ENCODE results near the gene SLC26A9. TPM values are rescaled to one million over a fixed set of nuclear protein-coding genes. Genes with fewer than 3 reads are reported as not detected.
A peak's percentile ranks its signal among the peaks of the same experiment; 100 is the strongest.
"Not testable (repeated sequence)": the region's sequence is repeated elsewhere in the genome, so short reads cannot be mapped to it uniquely, and the experiment has no call there.

Gene SLC26A9
- total RNA-seq, 1 experiment from 2014 or later: not detected

GRCh38 chr1:205913451-205914154, 29.7 kb downstream of the SLC26A9 start:
- TF ChIP-seq EZH2 (IDR thresholded peaks at IDR 0.05; ENCODE audit: borderline replicate concordance, low read depth, low read length, poor library complexity, severe bottlenecking): no peak
- TF ChIP-seq, protein P1, sequence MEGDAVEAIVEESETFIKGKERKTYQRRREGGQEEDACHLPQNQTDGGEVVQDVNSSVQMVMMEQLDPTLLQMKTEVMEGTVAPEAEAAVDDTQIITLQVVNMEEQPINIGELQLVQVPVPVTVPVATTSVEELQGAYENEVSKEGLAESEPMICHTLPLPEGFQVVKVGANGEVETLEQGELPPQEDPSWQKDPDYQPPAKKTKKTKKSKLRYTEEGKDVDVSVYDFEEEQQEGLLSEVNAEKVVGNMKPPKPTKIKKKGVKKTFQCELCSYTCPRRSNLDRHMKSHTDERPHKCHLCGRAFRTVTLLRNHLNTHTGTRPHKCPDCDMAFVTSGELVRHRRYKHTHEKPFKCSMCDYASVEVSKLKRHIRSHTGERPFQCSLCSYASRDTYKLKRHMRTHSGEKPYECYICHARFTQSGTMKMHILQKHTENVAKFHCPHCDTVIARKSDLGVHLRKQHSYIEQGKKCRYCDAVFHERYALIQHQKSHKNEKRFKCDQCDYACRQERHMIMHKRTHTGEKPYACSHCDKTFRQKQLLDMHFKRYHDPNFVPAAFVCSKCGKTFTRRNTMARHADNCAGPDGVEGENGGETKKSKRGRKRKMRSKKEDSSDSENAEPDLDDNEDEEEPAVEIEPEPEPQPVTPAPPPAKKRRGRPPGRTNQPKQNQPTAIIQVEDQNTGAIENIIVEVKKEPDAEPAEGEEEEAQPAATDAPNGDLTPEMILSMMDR (conservative IDR thresholded peaks at IDR 0.05; ENCODE audit: low read depth, low read length): no peak
- peak; percentile 44 for DNase-seq (ENCODE audit: low spot score)
- Histone ChIP-seq H3K4me1 (ENCODE audit: insufficient read depth, low read length, poor library complexity, severe bottlenecking) (no peaks in the 10 kb centered on the region), H3K36me3 (ENCODE audit: insufficient read depth, low read length, poor library complexity, severe bottlenecking) (no peaks in the 10 kb centered on the region), H3K9me3 (ENCODE audit: low read depth, low read length, poor library complexity, severe bottlenecking) (no peaks in the 10 kb centered on the region), H3K27ac (ENCODE audit: low read depth, low read length, poor library complexity, severe bottlenecking) (no peak overlapping the region), H3K27me3 (replicated peaks; ENCODE audit: insufficient read depth, low read depth, low read length, poor library complexity) (no peaks in the 10 kb centered on the region), H3K4me3 (ENCODE audit: low read depth, low read length, poor library complexity, severe bottlenecking) (no peak overlapping the region)
- intact Hi-C loops (cut with micrococcal nuclease; ENCODE audit: unreplicated experiment): no loop called here
- BruUV-seq (replicated peaks): no TSS peak
- ChIA-PET POLR2A (ENCODE audit: low non-redundant PET) (no interaction called here), CTCF (no interaction called here)

DNA sequence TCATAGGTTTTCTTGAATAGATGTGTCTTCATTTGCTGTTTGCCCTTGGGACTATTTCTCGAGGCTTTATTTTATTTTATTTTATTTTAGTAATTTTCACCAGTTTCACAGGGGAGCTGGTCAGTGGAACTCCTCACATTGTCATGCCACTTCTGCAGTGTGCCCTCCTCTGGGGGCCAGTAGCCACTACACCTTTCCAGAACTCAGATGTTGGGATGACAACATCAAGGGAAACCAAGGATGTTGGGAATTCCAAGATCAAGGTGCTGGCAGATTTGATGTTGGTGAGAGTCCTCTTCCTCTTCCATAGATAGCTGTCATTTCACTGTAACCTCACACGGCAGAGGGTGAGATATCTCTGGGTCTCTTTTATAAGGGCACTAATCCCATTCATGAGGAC, 35.5 kb downstream of the SLC26A9 start:
- no peaks in the 10 kb centered on the region for H3K4me1 ChIP-seq (ENCODE audit: insufficient read depth, low read length, poor library complexity, severe bottlenecking)
- POLR2A ChIA-PET (ENCODE audit: low non-redundant PET): no interaction called here
- no peaks in the 10 kb centered on the region for H3K36me3 ChIP-seq (ENCODE audit: insufficient read depth, low read length, poor library complexity, severe bottlenecking)
- BruUV-seq (replicated peaks): no TSS peak
- H3K27me3 ChIP-seq (replicated peaks; ENCODE audit: insufficient read depth, low read depth, low read length, poor library complexity): no peaks in the 10 kb centered on the region
- no peak for DNase-seq (ENCODE audit: low spot score)
- H3K4me3 ChIP-seq (ENCODE audit: low read depth, low read length, poor library complexity, severe bottlenecking): no peak overlapping the region
- TF ChIP-seq, protein P1 (conservative IDR thresholded peaks at IDR 0.05; ENCODE audit: low read depth, low read length): peak; percentile 47
- no peak for TF ChIP-seq EZH2 (IDR thresholded peaks at IDR 0.05; ENCODE audit: borderline replicate concordance, low read depth, low read length, poor library complexity, severe bottlenecking)
- CTCF ChIA-PET: interaction anchor here (1.0 to 1.5 kb wide), 3 partner anchors 70 to 249 kb away, joined by 3 to 7 read pairs (median 6); no protein-coding TSS in a partner anchor
- no peak overlapping the region for H3K27ac ChIP-seq (ENCODE audit: low read depth, low read length, poor library complexity, severe bottlenecking)
- no peaks in the 10 kb centered on the region for H3K9me3 ChIP-seq (ENCODE audit: low read depth, low read length, poor library complexity, severe bottlenecking)
- intact Hi-C loops (cut with micrococcal nuclease; ENCODE audit: unreplicated experiment): no loop called here

- H3K4me3 ChIP-seq (ENCODE audit: low read depth, low read length, poor library complexity, severe bottlenecking); DNase-seq (ENCODE audit: low spot score); CTCF ChIA-PET; BruUV-seq (replicated peaks); H3K27ac ChIP-seq (ENCODE audit: low read depth, low read length, poor library complexity, severe bottlenecking); POLR2A ChIA-PET (ENCODE audit: low non-redundant PET); H3K27me3 ChIP-seq (replicated peaks; ENCODE audit: insufficient read depth, low read depth, low read length, poor library complexity); H3K4me1 ChIP-seq (ENCODE audit: insufficient read depth, low read length, poor library complexity, severe bottlenecking); H3K36me3 ChIP-seq (ENCODE audit: insufficient read depth, low read length, poor library complexity, severe bottlenecking); intact Hi-C loops (cut with micrococcal nuclease; ENCODE audit: unreplicated experiment); H3K9me3 ChIP-seq (ENCODE audit: low read depth, low read length, poor library complexity, severe bottlenecking): not testable (repeated sequence)
Observed at GRCh38 chr1:205905095-205905494, 38.2 kb downstream of the SLC26A9 start.

DNA sequence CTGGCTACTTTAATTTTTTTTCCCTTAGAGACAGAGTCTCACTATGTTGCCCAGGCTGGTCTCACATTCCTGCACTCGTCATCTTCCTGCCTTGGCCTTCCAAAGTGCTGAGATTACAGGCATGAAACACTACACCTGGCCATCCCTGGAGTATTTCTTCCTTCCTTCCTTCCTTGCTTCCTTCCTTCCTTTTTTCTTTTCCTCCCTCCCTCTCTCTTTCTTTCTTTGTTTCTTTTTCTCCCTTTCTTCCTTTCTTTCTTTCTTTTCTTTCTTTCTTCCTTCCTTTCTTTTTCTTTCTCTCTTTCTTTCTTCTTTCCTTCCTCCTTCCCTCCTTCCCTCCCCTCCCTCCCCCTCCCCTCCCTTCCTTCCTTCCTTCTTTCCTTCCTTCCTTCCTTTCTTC, 46.9 kb downstream of the SLC26A9 start:
- TF ChIP-seq EZH2 (IDR thresholded peaks at IDR 0.05; ENCODE audit: borderline replicate concordance, low read depth, low read length, poor library complexity, severe bottlenecking): no peak
- TF ChIP-seq, protein P1 (conservative IDR thresholded peaks at IDR 0.05; ENCODE audit: low read depth, low read length): no peak
- CTCF ChIA-PET: no interaction called here
- Histone ChIP-seq H3K9me3 (ENCODE audit: low read depth, low read length, poor library complexity, severe bottlenecking) (no peaks in the 10 kb centered on the region), H3K4me3 (ENCODE audit: low read depth, low read length, poor library complexity, severe bottlenecking) (no peak overlapping the region), H3K27me3 (replicated peaks; ENCODE audit: insufficient read depth, low read depth, low read length, poor library complexity) (no peaks in the 10 kb centered on the region), H3K4me1 (ENCODE audit: insufficient read depth, low read length, poor library complexity, severe bottlenecking) (no peaks in the 10 kb centered on the region), H3K36me3 (ENCODE audit: insufficient read depth, low read length, poor library complexity, severe bottlenecking) (no peaks in the 10 kb centered on the region), H3K27ac (ENCODE audit: low read depth, low read length, poor library complexity, severe bottlenecking) (no peak overlapping the region)
- DNase-seq (ENCODE audit: low spot score): no peak
- POLR2A ChIA-PET (ENCODE audit: low non-redundant PET): no interaction called here
- intact Hi-C loops (cut with micrococcal nuclease; ENCODE audit: unreplicated experiment): no loop called here
- no TSS peak for BruUV-seq (replicated peaks)

DNA sequence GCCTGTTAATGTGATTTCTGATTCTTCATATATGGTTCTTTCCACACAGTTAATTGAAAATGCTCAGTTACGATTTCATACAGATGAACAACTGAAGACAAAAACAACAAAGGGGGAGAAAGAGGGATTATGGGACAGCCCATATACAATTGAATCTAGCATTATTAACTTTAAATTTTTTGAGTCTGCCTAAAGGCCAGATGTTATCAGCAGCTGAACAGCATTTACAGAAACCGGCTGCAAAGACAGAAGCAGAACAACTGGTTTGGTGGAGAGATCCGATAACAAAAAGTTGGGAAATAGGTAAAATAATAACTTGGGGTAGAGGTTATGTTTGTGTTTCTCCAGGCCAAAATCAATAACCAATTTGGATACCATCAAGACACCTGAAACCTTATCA, 49.1 kb downstream of the SLC26A9 start:
- DNase-seq (ENCODE audit: low spot score); H3K36me3 ChIP-seq (ENCODE audit: insufficient read depth, low read length, poor library complexity, severe bottlenecking); BruUV-seq (replicated peaks); H3K9me3 ChIP-seq (ENCODE audit: low read depth, low read length, poor library complexity, severe bottlenecking); POLR2A ChIA-PET (ENCODE audit: low non-redundant PET); H3K27me3 ChIP-seq (replicated peaks; ENCODE audit: insufficient read depth, low read depth, low read length, poor library complexity); H3K4me1 ChIP-seq (ENCODE audit: insufficient read depth, low read length, poor library complexity, severe bottlenecking); H3K27ac ChIP-seq (ENCODE audit: low read depth, low read length, poor library complexity, severe bottlenecking); intact Hi-C loops (cut with micrococcal nuclease; ENCODE audit: unreplicated experiment); CTCF ChIA-PET; H3K4me3 ChIP-seq (ENCODE audit: low read depth, low read length, poor library complexity, severe bottlenecking): not testable (repeated sequence)

Data from A673 (cell line).